OCI-M1 (cell line): ENCODE results near the gene PCTP.
A peak's percentile ranks its signal among the peaks of the same experiment; 100 is the strongest.

Experiments used
- DNase-seq: peaks from one replicate; lab custom pipeline; 2025; lab: John Stamatoyannopoulos, UW

Gene PCTP

DNA sequence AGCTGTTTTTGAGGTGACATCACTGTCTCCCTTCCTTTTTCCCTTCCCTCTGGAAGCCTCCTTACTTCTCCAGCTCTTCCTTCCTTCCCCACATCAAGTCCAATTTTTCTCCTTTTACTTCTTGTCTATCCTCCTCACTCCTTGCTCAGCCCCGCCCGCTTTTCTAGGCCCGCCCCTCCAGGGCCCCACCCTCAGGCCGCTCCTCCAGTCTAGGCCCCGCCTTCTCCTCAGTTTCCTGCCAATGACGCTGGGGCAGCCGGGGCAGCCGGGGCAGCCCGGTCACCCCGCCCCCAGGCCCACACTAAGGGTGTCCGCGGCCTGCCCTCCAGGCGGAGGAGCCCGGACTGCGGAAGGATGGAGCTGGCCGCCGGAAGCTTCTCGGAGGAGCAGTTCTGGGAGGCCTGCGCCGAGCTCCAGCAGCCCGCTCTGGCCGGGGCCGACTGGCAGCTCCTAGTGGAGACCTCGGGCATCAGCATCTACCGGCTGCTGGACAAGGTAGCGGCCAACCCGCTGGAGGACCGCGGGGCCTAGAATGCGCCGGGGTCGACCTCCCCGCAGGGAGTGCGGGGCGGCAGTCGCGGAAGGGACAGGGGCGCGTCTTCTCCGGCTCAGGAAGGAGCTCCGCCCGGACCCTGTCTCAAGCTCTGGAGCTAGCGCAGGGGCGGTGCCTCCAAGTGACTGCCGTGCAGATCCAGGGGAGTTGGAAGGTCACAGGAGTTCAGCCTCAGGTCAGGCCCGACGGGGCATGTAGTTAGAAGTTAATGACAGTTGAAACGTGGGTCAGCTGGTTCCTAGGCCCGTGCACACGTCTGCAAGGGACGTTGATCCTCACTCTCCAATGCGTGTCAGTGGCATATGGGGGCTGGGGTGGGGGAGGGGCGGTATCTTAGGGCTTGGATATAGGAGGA is at the start of gene PCTP:
Gene PCTP (plus strand): TSS at position 302 of the 908 bp plus-strand sequence. CDS start 53 bp downstream, at position 355.
- DNase-seq = peak; percentile 97

DNA sequence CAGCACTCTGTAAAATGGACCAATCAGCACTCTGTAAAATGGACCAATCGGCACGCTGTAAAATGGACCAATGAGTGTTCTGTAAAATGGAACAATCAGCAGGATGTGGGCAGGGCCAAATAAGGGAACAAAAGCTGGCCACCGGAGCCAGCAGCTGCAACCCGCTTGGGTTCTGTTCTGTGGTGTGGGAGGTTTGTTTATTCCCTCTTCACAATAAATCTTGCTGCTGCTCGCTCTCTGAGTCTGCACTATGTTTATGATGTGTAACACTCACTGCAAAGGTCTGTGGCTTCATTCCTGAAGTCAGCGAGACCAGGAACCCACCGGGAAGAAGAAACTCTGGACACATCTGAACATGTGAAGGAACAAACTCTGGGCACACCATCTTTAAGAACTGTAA is 48.7 kb upstream of the PCTP start:
- no peak for DNase-seq

DNA sequence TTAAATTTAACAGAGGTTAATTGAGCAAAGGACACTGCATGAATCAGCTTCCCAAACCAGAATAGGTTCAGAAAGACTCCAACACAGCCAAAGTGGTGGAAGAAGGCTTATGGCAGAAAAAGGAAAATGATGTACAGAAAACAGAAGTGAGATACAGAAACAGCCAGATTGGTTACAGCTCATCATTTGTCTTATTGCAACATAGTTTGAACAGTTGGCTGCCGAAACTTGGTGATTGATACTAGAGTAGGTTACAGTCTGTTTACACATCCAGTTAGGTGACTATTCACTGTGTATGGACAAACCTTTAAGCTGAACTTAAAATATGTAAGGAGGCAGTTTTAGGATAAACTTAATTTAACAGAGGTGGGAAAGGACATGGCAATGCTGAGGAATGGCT is 46.5 kb upstream of the PCTP start:
- no peak for DNase-seq

DNA sequence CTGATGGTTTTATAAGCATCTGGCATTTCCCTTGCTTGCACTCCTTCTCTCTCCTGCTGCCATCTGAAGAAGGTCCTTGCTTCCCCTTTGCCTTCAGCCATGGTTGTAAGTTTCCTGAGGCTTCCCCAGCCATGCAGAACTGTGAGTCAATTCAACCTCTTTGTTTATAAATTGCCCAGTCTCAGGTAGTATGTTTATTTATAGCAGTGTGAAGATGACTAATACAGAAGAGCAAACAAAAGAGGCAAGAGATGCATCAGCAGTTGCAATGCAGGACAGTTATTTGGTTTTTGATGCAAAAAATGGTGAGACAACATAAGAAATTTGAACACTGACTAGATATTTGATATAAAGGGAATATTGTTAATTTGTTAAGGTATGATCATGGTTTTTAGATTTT is 45.0 kb upstream of the PCTP start:
- no peak for DNase-seq

DNA sequence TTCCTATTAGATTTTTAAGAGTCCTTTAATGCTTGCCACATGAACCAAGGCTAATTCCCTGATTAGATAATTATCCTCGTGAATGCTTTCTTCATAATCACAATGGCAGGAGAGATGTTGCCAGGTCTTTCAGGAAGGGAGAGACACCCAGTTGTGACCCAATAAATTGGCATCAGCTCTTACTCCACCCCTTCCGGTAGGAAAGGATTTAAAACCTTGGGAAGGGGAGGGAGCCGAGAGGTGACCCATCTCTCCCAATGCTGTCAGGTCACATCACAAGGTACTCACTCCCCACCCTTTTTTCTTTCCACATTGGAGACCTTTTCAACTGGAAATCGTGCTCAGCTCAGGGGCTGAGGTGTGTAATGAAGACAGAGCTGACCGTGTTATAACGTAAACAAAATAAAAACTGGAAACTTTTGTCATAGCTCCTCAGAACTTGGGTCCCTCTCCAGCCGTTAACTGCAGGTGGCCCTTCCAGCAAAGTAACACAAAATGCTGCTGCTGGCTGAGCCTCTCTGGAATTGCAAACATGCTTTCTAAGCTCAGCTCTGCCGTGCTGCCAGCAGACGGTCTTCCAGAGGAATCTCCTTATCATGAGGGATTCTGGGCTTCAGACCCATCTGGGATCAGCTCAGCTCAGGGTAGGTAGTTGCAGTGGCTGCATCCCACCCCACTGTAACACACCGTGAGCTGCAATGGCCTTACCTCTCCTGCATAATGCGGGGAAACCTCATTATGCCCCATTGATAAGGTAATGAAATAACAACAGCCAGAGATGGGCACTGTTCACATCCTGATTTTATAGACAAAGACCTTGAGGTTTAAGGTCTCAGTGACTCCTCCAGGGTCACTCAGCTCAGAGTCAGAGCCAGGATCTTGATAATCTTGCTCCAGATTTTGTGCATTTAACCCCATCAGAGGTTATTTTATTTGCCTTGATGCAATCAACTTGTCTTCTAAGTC is 43.8 kb upstream of the PCTP start:
- DNase-seq = no peak

DNA sequence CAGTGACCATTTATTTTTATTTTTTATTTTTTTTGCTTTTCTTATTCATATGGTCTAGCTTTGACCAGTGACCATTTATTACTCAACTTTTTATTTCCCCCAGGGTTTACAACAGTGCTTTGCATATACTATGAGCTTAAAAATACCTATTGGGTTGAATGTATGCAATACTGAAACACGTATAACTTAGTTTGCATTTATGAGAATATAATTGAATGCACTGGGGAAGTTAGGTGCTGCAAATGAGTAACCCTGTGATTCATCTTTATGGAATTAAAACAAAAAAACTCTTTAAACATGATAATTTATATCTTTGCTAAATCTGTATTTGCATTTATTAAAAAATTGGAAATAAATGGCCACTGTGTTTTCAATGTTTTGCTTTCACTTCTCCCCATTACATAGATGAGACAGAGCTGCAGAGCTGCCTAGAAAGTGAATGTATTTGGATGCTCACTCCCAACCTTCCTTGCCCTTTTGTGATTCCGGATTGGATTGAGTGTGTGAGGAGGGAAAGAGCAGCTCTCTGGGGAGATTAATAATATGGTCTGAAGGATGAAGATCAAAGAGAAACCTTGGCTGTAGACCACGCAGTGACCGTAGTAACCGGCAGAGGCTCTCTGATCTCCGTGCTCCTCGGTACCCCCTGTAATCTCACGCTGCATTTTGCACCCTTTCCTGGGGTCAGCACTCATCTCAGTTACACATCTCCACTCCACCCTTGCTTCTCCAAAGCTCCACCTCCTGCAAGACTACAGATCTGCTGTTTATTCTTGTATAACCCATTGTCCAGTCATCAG is 42.5 kb upstream of the PCTP start:
- DNase-seq = no peak

DNA sequence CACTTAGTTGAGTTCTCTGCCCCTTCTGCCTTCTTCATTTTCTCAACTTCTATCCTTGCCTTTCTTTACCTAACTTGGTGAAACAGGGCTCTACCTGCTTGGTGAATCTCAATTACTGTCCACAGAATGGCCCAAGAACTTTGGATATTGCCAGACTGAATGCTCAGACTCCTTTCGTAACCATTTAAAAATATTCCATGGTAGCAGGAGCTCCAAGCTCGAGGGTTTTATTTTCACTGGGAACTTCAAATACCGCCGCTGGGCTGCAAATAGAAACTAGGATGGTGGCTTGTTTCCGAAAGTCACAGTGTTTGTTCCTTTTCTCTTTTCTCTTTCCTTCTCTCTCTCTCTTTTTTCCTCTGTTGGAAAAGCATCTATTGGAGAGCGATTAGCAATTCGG is 41.4 kb upstream of the PCTP start:
- no peak for DNase-seq

DNA sequence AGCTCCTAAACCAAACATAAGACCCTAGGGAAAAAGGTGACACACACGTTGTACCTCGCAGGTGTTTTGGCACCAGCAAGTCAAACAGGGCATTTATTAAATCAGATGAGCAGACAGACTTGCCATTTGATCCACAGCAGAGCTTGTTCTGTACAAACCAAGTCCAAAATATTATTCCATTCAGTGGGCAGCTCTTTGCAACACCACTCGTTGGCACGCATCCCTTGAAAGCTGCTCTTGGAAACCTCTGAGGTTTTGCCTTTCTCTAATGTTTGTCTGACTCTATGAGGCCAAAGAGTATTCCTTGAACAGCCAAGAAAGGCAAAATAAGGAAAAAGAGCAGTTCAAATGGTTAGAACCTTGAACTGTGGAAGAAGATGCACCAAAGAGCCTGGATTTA is 40.9 kb upstream of the PCTP start:
- DNase-seq = no peak

DNA sequence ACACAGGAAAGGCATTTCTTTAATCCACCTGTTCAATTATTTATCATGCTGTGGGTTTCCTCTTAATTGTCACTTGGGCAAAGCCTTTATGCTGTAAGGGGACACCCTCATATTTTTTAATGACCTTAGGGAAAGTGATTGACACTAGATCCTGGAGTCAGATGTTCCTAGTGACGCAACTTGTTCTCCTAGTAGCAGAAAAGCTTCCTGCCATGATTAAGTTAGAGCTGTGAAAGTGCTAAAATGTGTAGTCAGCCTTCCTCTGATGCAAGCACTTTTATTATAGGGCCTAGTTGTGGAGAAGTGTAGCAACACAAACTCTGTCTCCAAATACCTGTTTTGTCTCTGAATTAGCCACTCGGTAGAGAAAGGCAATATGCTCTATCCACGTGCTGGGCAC is 40.4 kb upstream of the PCTP start:
- DNase-seq = no peak

DNA sequence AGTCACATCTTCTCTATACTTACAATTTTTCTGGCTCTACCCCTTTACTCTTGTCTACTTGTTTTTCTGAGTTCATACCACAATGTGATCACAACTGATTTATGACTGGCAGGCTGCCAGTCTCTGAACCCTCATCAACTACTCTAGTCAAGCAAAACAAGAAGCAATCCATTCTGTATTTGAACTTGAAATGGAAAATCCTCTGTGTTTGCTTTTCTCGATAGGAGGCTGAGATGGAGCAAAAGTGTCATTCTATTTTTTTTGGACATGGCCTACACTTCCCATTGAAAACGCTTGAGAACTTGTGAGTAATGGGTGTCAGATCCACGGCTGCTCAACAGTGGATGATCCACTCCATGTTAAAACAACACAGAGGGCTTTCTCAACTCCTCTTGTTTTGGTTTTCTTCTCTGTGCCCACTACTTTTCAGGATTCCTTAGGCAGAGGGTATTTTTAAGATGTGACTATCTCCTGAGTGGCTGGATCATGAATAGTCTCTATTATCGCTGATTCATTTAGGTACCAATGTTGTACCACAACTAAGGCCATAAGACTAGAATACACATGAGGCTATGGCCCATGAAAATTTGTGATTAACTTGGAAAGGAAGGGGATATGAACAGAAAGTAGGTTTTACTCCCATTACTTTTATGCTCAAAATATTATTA is 39.9 kb upstream of the PCTP start:
- no peak for DNase-seq

DNA sequence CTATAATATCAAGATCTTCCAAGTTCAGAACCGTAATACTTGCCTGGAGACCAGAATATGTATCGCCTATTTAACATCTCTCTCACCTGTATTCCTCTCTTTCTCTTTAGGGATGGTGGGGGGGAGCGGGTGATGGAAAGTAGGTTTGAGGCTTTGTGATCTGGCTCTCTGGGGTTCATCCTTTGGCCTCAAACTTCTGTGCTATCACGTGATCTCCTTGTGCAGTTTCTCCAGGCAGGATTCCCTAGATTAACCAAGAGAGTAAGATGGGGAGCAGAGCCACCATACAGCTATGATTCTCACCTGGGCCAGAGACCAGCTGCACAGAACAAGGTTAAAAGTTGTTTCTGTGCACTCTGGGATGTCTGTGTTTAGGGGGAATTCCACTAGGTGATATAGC is 33.4 kb upstream of the PCTP start:
- no peak for DNase-seq

DNA sequence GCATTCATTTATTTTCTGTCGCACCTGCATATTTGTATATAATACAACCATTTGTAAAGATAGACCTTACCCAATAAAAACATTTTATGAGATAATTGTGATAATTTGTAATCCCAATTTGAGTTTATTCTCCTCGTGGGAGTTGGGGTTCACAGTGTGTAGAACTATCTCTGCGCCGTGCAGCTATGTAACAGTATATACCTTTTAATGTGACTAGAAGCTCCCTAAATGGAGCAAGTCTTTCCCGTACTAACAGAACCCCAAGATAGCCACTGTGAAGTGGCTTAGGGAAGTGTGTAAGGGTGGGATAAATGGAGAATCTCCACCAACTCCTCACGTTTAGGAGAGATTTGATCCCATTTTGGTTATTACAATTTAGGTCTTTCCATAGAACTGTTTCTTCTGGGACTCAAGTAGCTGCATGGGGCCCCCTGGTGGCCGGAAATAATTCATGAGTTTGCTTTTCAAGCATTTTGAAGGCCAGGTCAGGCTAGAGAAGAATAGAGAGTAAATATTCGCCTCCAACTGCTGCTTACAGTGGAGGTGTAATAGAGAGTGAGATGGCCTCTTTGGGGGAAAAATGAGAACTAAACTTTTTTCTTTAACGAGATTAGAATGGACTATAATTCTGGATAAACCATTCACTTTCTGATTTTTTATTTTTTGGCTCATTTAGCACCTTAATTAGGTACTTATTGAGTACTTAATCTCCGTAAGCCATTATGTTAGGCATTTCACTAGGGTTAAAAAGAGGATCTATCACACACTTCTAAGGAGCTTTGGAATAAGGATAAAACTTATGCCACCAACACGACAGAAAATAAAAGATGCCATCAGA is 32.7 kb upstream of the PCTP start:
- peak; percentile 90 for DNase-seq

DNA sequence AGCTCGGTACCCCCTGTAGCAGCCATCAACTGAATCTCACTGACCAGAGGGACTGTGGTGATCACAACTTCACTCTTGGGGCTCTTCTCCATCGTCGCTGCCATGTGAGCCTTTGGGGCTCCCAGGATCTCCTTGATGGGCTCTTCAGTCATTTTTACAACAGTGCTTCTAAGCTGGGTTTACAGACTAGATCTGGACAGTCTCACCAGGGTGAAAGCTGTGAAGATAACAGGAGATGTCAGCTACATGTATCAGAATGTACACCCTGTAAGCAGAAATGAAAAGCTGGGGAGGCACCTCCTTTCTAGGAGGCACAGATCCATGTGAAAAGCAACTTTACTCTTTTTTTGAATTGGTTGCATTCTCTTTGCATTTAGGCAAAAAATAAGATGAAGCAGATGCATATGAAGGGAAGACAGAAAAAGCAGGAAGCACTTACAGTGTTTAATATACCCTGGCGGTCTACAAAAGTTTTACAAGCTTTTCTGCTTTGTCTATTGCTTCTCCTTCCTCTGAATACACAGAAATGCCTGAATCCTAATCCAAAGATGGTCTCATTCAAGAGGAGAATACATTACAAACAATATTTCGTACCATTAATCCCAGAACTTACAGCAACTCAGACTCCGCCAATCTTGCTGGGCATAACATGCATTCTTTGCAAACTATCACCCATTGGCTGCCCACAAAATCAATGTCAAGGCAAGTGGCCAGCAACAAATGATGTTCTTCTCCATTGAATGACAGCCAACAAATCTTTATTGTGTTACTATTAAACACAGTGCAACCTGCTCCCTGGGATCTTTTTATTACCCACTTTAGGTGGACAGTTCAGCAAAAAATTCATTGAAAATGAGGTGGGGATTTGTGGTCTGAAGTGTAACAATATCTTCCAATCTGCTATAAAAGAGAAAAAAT is 29.7 kb upstream of the PCTP start:
- DNase-seq = no peak

DNA sequence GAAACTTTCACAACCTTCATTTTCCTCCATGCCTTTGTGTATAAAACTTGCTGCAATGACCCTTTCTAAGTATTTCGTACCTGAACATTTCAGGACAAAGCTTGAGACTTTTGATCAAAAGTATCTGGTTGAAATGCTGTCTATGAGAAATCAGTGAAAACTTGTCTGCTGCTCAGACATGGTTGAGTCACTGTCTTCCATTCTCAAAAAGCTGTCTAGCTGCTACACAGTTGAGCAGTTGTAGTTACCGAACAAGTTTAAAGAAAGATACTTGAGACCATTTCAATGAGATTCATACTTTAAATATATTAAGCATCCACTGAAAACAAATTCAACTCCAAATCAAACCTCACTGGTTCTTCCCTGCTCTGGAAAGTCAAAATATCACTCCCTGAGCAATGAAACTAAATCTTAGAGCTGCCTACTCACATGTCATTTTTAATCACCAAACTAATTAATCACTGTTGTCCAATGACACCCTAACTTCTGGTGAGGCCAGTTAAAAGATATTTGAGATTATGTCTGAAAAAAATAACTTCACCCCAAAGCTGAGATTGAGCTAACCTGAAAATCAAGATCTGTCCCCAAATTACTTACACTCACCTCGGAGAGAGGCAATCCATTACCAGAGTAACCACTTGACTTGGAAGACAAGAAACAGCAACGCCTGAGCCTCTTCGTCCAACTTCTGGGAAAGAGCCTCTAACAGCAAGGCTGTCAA is 28.7 kb upstream of the PCTP start:
- no peak for DNase-seq

DNA sequence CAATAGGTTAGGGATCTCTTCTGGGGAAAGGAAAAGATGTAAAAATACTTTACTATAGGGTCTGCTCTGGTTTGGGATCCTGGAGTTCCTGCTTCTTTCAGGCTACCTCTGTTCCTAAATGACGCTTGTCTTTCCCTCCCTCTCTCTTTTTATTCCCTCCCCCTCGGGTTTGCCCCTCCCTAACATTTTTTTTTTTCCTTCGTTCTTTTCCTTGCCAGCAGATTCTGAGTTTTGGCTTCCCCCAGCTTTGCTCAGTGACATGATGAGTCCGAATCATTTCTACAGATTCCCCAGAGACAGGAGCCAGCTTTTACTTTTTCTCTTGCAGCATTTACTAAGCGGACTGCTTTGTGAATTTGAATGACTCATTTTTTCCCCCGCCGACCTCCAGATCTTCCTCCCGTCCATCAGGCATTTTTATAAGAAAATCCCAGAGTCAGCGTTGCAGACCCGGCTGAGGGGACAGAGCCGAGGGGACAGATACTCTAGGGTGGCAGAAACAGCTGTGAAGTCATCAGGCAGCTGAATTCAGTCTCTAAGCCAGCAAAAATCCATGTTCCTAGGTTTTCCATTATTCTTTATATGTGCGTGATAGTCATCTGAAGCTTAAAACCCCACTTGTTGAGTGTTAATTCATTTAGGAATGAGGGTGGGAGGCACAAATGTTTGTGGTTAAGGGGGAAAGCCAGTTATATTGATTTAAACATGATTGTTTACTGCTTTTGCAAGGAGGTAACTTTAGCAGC is 27.9 kb upstream of the PCTP start, which contains the start of gene TMEM100:
Gene TMEM100 (minus strand): TSS at position 123 of the 746 bp plus-strand sequence. CDS start 1,794 bp downstream, outside the sequence.
- peak; percentile 33 for DNase-seq

DNA sequence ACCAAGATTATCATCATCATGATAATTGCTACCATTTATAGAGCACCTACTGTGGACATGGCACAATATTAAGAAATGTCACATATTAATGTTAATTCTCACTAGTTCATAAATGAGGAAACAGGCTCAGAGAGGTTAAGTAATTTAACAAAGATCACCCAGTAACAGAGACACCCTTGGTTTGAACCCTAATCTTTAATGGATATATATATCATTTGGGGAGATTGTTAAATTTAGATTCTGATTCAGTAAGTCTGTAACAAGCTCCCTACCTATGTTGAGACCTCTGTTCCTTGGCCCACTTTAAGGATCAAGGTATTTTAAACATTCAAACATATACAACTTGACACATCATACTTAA is 27.4 kb upstream of the PCTP start:
- no peak for DNase-seq

DNA sequence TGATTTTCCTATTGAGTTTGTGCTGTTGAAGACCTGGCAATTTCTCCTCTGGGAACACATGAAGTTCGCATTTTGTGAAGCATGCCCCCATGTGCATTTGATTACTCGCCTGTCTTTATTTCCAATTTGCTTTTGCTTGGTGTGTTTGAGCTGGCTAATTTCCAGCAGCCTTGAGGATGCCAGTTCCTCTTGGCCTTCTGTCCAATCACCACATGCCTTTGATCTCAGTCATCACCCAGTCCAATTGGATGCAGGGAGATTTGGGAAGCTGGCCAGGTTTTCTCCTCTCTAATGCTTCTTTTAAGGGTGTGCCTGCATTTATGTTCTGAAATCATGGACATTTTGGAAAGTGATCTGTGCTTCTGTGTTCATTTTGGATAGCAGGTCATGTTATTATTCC is 24.4 kb upstream of the PCTP start:
- no peak for DNase-seq

DNA sequence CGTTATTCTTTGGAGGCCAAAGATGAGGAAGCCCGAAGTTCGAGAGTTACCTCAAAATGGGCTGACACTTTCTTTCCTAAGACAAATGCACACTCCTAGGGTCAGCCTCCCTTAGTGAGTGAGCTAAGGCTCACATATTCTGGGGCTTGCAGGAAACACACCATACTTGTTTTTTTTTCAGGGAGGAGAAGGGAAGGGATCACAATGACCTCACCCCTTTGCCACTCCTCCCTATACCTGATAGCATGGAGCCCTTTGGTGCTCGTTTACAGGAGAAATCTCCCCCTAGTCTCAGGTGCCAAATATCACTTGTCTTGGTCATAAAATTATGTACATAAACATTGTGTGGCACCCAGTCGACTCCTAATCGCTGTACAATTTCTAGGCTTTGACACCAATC is 23.6 kb upstream of the PCTP start:
- DNase-seq = no peak
